K562 (cell line): Measurements from ENCODE around the gene TRMT2A.

Source experiments
- CTCF ChIP-seq, 3 experiments: IDR thresholded peaks in 2 of 3; conservative IDR thresholded peaks in 1 of 3; 2 replicates each; pipeline ENCODE4 v1.5.1; 2011 to 2012; ENCODE audit warnings: low read length in 3 of 3, mild to moderate bottlenecking in 3 of 3, control low read depth in 2 of 3, improper control_type of control experiment in 1 of 3, inconsistent platforms in 1 of 3, low read depth in 1 of 3, mixed read lengths in 1 of 3, moderate library complexity in 1 of 3; ENCODE audit not compliant: insufficient read depth in 2 of 3
- GTF2E2 ChIP-seq: fragments of 200-800 bp; sonication (Bioruptor generic); IDR thresholded peaks from 2 replicates; pipeline ENCODE4 v1.6.1; 2016; ENCODE audit warnings: missing genetic modification characterization, missing compliant biosample characterization
- HDAC2 ChIP-seq: fragments of 450-650 bp; IDR thresholded peaks from 2 replicates; pipeline ENCODE4 v1.6.1; 2016; ENCODE audit warnings: mild to moderate bottlenecking
- TAF15 ChIP-seq: fragments of 200-400 bp; formaldehyde crosslinking; IDR thresholded peaks from 2 replicates; pipeline ENCODE4 v1.6.1; 2017; ENCODE audit warnings: mild to moderate bottlenecking, low read depth, low read length, moderate library complexity

GRCh38 chr22:20165913-20166312 lies 48.9 kb upstream of the TRMT2A start:
- no peak for TF ChIP-seq HDAC2
- TF ChIP-seq CTCF (IDR thresholded peaks at IDR 0.05 in 2 of 3, conservative IDR thresholded peaks at IDR 0.05 in 1 of 3; ENCODE audit: insufficient read depth in 2 of 3, low read depth in 1 of 3, low read length in 3 of 3) = no peak
- no peak for TF ChIP-seq TAF15
- TF ChIP-seq GTF2E2 (tag) = no peak
